Cardiac muscle cell (in vitro differentiated cells and primary cell): ENCODE data around the gene PSMC2. TPM values are rescaled to one million over a fixed set of nuclear protein-coding genes. Genes with fewer than 3 reads are reported as not detected.

Source experiments
- DNase-seq, 2 donors: peaks; one replicate each; pipeline versions ENCODE4 v3.0.0 to v3.0.0-alpha.2; 2010 to 2017; ENCODE audit warnings: low read depth in 1 of 2, low spot score in 1 of 2
- H3K27ac ChIP-seq: fragments of 200-600 bp; sonication (generic); 2 replicates; pipeline ENCODE4 v1.5.1; 2016
- H3K27me3 ChIP-seq: fragments of 200-600 bp; sonication (generic); 2 replicates; pipeline ENCODE4 v1.6.0; 2016; ENCODE audit warnings: control low read depth
- H3K36me3 ChIP-seq: fragments of 200-600 bp; sonication (generic); 2 replicates; pipeline ENCODE4 v1.5.1; 2016; ENCODE audit warnings: control low read depth
- H3K4me1 ChIP-seq: fragments of 200-600 bp; sonication (generic); 2 replicates; pipeline ENCODE4 v1.8.1; 2017; ENCODE audit warnings: low read depth, mild to moderate bottlenecking, mixed run types
- H3K4me3 ChIP-seq: fragments of 200-600 bp; sonication (generic); 2 replicates; pipeline ENCODE4 v1.5.1; 2016; ENCODE audit warnings: mild to moderate bottlenecking
- H3K9me3 ChIP-seq: fragments of 200-600 bp; sonication (generic); 2 replicates; pipeline ENCODE4 v1.5.1; 2017; ENCODE audit warnings: low read depth, mild to moderate bottlenecking, control low read depth
- polyA plus RNA-seq: library from polyadenylated mRNA; unstranded; fragments of >200 nt; fragmentation: Nextera tagmentation; extraction: Ambion mirVana; gene quantifications from 2 replicates; pipeline ENCODE4 v1.2.1, GENCODE V29; 2016
- total RNA-seq: library from RNA; depleted of rRNA; stranded (reverse); fragments of >200 nt; gene quantifications from 2 replicates; pipeline ENCODE4 v1.2.3, GENCODE V29; 2016
- TF ChIP-seq, protein P1 (sequence below): IDR thresholded peaks from 2 replicates; pipeline ENCODE4 v1.5.1; 2012; ENCODE audit warnings: low read depth, mild to moderate bottlenecking, low read length

PSMC2 gene
- total and polyA plus RNA-seq, 2 experiments from 2014 or later, result 75.6 to 156 TPM

DNA sequence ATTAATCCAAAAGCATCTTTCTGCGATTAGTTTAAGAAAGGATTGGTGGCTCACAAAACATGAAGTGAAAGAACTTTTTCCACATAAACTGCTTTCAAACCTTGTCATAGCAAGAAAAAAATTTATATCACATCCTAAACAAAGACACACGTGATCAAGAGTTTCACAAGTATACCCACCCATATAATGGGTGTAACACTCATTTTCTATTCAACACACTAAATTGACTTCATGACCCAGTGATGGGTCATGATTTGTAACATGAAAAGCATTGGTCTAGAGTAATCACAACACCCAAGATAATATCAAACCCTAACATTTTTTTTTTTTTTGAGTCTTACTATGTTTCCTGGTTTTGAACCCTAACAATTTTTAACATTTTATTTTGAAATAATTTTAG is 32.6 kb upstream of the PSMC2 start:
- Histone ChIP-seq H3K4me1 (peaks cover 10% of the 10 kb centered on the region), H3K27me3 (no peaks in the 10 kb centered on the region), H3K9me3 (no peaks in the 10 kb centered on the region), H3K36me3 (peaks cover 82% of the 10 kb centered on the region), H3K4me3 (no peak overlapping the region), H3K27ac (no peak overlapping the region)
- no peak for DNase-seq
- TF ChIP-seq, protein P1, sequence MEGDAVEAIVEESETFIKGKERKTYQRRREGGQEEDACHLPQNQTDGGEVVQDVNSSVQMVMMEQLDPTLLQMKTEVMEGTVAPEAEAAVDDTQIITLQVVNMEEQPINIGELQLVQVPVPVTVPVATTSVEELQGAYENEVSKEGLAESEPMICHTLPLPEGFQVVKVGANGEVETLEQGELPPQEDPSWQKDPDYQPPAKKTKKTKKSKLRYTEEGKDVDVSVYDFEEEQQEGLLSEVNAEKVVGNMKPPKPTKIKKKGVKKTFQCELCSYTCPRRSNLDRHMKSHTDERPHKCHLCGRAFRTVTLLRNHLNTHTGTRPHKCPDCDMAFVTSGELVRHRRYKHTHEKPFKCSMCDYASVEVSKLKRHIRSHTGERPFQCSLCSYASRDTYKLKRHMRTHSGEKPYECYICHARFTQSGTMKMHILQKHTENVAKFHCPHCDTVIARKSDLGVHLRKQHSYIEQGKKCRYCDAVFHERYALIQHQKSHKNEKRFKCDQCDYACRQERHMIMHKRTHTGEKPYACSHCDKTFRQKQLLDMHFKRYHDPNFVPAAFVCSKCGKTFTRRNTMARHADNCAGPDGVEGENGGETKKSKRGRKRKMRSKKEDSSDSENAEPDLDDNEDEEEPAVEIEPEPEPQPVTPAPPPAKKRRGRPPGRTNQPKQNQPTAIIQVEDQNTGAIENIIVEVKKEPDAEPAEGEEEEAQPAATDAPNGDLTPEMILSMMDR, result no peak

DNA sequence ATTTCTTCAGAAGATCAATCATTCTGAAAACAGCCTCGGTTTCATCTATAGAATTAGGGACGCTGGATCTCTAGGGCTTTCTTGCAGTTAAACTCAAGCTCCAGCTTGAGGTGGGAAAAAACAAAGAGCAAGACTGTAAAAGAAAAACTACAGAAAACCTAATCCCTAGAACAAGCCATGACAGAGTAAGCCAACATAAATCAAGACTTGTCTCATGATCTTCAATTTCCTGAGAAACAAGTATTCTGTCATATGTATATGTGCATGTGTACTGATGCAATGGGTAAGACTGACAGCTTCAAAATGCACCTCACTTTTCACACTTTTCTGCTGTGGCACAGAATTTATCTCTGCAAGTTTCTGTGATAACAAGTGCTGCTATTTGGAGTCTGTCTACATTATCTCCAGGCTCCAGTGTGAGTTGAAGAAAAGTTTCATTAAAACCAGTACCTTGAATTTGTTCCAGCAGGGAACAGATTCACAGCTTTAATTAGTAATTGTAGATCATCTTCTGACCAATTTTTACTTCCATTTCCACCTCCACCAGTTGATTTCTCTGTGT is 31.0 kb upstream of the PSMC2 start:
- Histone ChIP-seq H3K27me3 (no peaks in the 10 kb centered on the region), H3K36me3 (peaks cover 81% of the 10 kb centered on the region), H3K27ac (peak overlapping the region; percentile 69), H3K4me1 (peaks cover 10% of the 10 kb centered on the region), H3K4me3 (no peak overlapping the region), H3K9me3 (no peaks in the 10 kb centered on the region)
- TF ChIP-seq, protein P1, result no peak
- DNase-seq, result no peak

DNA sequence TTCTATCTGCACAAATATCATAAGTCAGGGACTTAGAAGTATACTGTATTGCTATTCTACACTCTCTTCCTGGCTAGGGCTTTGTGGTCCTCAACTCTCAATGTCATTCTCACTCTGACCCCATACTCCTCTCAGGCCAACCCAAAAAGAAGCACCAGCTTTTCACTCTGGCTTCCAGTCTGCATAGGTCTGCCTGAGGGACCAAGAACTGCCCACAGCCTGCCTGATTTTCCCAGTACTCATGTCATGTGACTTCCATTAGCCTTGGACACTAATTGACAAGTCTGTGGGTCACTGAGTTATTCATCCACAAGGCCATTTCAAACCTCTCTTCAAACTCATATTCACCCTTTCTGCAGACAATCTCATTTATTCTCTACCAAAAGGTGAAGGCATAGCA is 30.4 kb upstream of the PSMC2 start:
- H3K36me3 ChIP-seq, result peaks cover 80% of the 10 kb centered on the region
- DNase-seq, result peak in 1 of 2 donors; percentile 3
- H3K4me3 ChIP-seq, result no peak overlapping the region
- H3K27me3 ChIP-seq, result no peaks in the 10 kb centered on the region
- H3K4me1 ChIP-seq, result peaks cover 10% of the 10 kb centered on the region
- TF ChIP-seq, protein P1, result no peak
- H3K27ac ChIP-seq, result peak overlapping the region; percentile 69
- no peaks in the 10 kb centered on the region for H3K9me3 ChIP-seq

DNA sequence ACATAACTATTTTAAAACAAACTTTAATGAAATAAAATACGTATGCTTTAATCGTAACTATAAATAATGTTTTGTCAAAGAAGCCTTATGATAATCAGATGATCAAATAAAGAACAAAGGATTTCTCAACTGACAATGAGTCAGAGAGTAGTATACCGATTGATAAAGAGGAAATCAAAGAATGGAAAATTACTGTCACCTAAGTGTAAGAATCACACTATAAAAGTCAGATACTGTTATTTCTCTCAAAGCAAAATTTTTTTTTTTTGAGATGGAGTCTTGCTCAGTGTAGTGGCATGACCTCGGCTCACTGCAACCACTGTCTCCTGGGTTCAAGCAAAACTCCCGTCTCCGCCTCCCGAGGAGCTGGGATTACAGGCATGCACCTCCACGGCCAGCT is 21.7 kb upstream of the PSMC2 start:
- TF ChIP-seq, protein P1, result no peak
- H3K9me3 ChIP-seq, result no peaks in the 10 kb centered on the region
- no peak overlapping the region for H3K27ac ChIP-seq
- H3K4me3 ChIP-seq, result no peak overlapping the region
- peaks cover 54% of the 10 kb centered on the region for H3K36me3 ChIP-seq
- DNase-seq, result no peak
- no peaks in the 10 kb centered on the region for H3K27me3 ChIP-seq
- no peaks in the 10 kb centered on the region for H3K4me1 ChIP-seq

DNA sequence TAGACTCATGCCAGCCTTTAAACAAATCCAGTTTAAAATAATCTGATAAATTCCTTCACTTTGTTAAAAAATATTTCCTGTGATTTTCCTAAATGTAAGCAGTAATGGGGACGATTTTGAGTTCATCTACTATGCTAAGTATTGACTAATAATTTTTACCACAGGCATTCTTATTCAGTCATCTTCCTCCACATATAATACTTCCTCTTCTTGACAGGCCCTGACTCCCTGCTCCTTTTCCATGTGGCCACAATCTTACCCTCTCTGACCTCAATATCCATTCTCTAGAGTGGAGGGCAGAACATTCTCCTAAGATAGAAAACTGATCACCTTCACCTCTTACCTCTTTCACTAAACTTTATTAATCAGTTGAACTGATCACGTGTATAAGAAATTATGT is 10.7 kb upstream of the PSMC2 start:
- Histone ChIP-seq H3K4me1 (no peaks in the 10 kb centered on the region), H3K4me3 (no peak overlapping the region), H3K9me3 (no peaks in the 10 kb centered on the region), H3K27ac (no peak overlapping the region), H3K36me3 (peaks cover 41% of the 10 kb centered on the region), H3K27me3 (no peaks in the 10 kb centered on the region)
- TF ChIP-seq, protein P1, result no peak
- DNase-seq, result no peak
